HepG2 (cell line): ENCODE data around the gene ZNF334. TPM values are rescaled to one million over a fixed set of nuclear protein-coding genes. Genes with fewer than 3 reads are reported as not detected.

ENCODE experiments used
- ARID5B ChIP-seq: IDR thresholded peaks from 2 replicates; pipeline ENCODE4 v1.4.0; 2020; ENCODE audit warnings: mild to moderate bottlenecking, missing genetic modification reagents
- DMAP1 ChIP-seq: IDR thresholded peaks from 2 replicates; pipeline ENCODE4 v1.6.1; 2016
- FOXA1 ChIP-seq, 2 experiments: fragments of 450-650 bp in 1 of 2; sonication (generic) in 1 of 2; formaldehyde crosslinking in 1 of 2; IDR thresholded peaks; 2 replicates each; pipeline versions ENCODE4 v1.4.0 to v1.6.1; 2016 to 2020; ENCODE audit warnings: missing genetic modification reagents in 1 of 2
- HDAC2 ChIP-seq: sonication (generic); formaldehyde crosslinking; IDR thresholded peaks from 2 replicates; pipeline ENCODE4 v1.4.0; 2020; ENCODE audit warnings: missing genetic modification reagents
- HIVEP1 ChIP-seq: sonication (generic); formaldehyde crosslinking; IDR thresholded peaks from 2 replicates; pipeline ENCODE4 v1.4.0; 2020; ENCODE audit warnings: mild to moderate bottlenecking, missing genetic modification reagents
- RAD51 ChIP-seq: fragments of 450-650 bp; IDR thresholded peaks from 2 replicates; pipeline ENCODE4 v1.6.1; 2016; ENCODE audit warnings: borderline replicate concordance
- SALL1 ChIP-seq: sonication (generic); formaldehyde crosslinking; IDR thresholded peaks from 2 replicates; pipeline ENCODE4 v1.8.0; 2022; ENCODE audit warnings: mild to moderate bottlenecking, missing genetic modification reagents
- SMC3 ChIP-seq: IDR thresholded peaks from 2 replicates; pipeline ENCODE4 v1.6.1; 2011; ENCODE audit warnings: low read length, improper control_type of control experiment
- ZBTB26 ChIP-seq: IDR thresholded peaks from 2 replicates; pipeline ENCODE4 v1.6.1; 2016; ENCODE audit warnings: missing compliant biosample characterization, missing genetic modification reagents, borderline replicate concordance
- ZBTB40 ChIP-seq, 2 experiments: fragments of 450-650 bp in 1 of 2; sonication (generic) in 1 of 2; formaldehyde crosslinking in 1 of 2; IDR thresholded peaks; 2 replicates each; pipeline versions ENCODE4 v1.6.1 to v1.8.0; 2016 to 2022; ENCODE audit warnings: antibody characterized with exemption in 1 of 2, mild to moderate bottlenecking in 1 of 2, missing genetic modification reagents in 1 of 2
- ZMYM3 ChIP-seq: sonication (generic); formaldehyde crosslinking; IDR thresholded peaks from 2 replicates; pipeline ENCODE4 v1.5.1; 2020; ENCODE audit warnings: mild to moderate bottlenecking, missing genetic modification reagents
- ZNF691 ChIP-seq: sonication (generic); formaldehyde crosslinking; IDR thresholded peaks from 2 replicates; pipeline ENCODE4 v1.4.0; 2020; ENCODE audit warnings: missing genetic modification reagents, low read depth, mild to moderate bottlenecking, borderline replicate concordance
- ZNF775 ChIP-seq: sonication (generic); formaldehyde crosslinking; IDR thresholded peaks from 2 replicates; pipeline ENCODE4 v1.4.0; 2020; ENCODE audit warnings: missing genetic modification reagents, mild to moderate bottlenecking, moderate library complexity, borderline replicate concordance
- polyA plus RNA-seq, 8 experiments: library from polyadenylated mRNA; depleted of rRNA in 3 of 8; stranded (reverse) in 7 of 8; unstranded in 1 of 8; fragments of >200 nt; fragmentation: Illumina TruSeq in 4 of 8; extraction: Trizol in 4 of 8; gene quantifications; 2 replicates each; pipeline versions ENCODE4 v1.2.1 to v1.2.3, GENCODE V29; 2011 to 2016; ENCODE audit warnings: low read depth in 4 of 8, missing spikeins in 1 of 8, mixed read lengths in 1 of 8; ENCODE audit not compliant: insufficient read depth in 1 of 8
- total RNA-seq, 5 experiments: library from RNA; depleted of rRNA; stranded (reverse); fragments of >200 nt; fragmentation: Illumina TruSeq; extraction: Trizol; gene quantifications; 2 replicates each; pipeline ENCODE4 v1.2.3, GENCODE V29; 2016; ENCODE audit warnings: low read depth in 1 of 5

The ZNF334 gene
- total and polyA plus RNA-seq, 2 of the 13 experiments (the other 11 are each of a cell fraction or from before 2014, with no cell fraction given) = 4.8 to 7.8 TPM

- TF ChIP-seq ZBTB40 (IDR thresholded peaks at IDR 0.05) (no peak), ZBTB40 (CRISPR knock-in tag; IDR thresholded peaks at IDR 0.05) (0 out of 2 replicates have a peak, but pooled peaks have one; percentile 23), ZMYM3 (CRISPR knock-in tag) (0 out of 2 replicates have a peak, but pooled peaks have one; percentile 17), ARID5B (peak; percentile 60; the same call in 1 of the 2 replicates), HDAC2 (CRISPR knock-in tag) (peak; percentile 27; the same call in 1 of the 2 replicates), DMAP1 (CRISPR knock-in tag) (peak; percentile 12; the same call in 1 of the 2 replicates), RAD51 (no peak), SMC3 (0 out of 2 replicates have a peak, but pooled peaks have one; percentile 3), ZNF775 (CRISPR knock-in tag) (no peak), SALL1 (CRISPR knock-in tag) (peak; percentile 15; the same call in 1 of the 2 replicates), ZNF691 (CRISPR knock-in tag) (peak; percentile 79; the same call in 1 of the 2 replicates), ZBTB26 (CRISPR knock-in tag) (0 out of 2 replicates have a peak, but pooled peaks have one; percentile 13), HIVEP1 (CRISPR knock-in tag) (no peak), FOXA1 (IDR thresholded peaks at IDR 0.05) (no peak), FOXA1 (CRISPR knock-in tag; IDR thresholded peaks at IDR 0.05) (peak; percentile 79)
Measured at GRCh38 chr20:46558511-46558959, 45.2 kb upstream of the ZNF334 start (continued).
